Calu3 (cell line): ENCODE data around the gene GUF1. TPM values are rescaled to one million over a fixed set of nuclear protein-coding genes. Genes with fewer than 3 reads are reported as not detected.

Source experiments
- BruUV-seq: library from RNA; stranded (reverse); fragments of 400-500 nt; replicated peaks from 2 replicates; lab custom pipeline; 2021; lab: Mats Ljungman, UMichigan
- CTCF ChIA-PET: fragments of 300-600 bp; sonication (Branson Sonifier 250); formaldehyde crosslinking; loops from one replicate; lab custom pipeline; 2022; ENCODE audit warnings: antibody characterized with exemption; lab: Charles Lee
- DNase-seq: peaks from one replicate; pipeline ENCODE4 v3.0.0; 2022
- H3K27ac Mint-ChIP-seq: one replicate; pipeline ENCODE4 v1.8.0; 2022; ENCODE audit warnings: mixed read lengths; ENCODE audit not compliant: unreplicated experiment
- H3K27me3 Mint-ChIP-seq: one replicate; pipeline ENCODE4 v1.8.0; 2022; ENCODE audit warnings: mixed read lengths; ENCODE audit not compliant: unreplicated experiment
- H3K36me3 Mint-ChIP-seq: one replicate; pipeline ENCODE4 v1.8.0; 2022; ENCODE audit warnings: mild to moderate bottlenecking, moderate library complexity, mixed read lengths; ENCODE audit not compliant: insufficient read depth, unreplicated experiment
- H3K4me1 Mint-ChIP-seq: one replicate; pipeline ENCODE4 v1.8.0; 2022; ENCODE audit warnings: mild to moderate bottlenecking, low read depth, mixed read lengths; ENCODE audit not compliant: unreplicated experiment
- H3K4me3 Mint-ChIP-seq: one replicate; pipeline ENCODE4 v1.8.0; 2022; ENCODE audit warnings: mild to moderate bottlenecking, low read depth, moderate library complexity, mixed read lengths; ENCODE audit not compliant: unreplicated experiment
- H3K9me3 Mint-ChIP-seq: one replicate; pipeline ENCODE4 v1.8.0; 2022; ENCODE audit warnings: low read depth, mixed read lengths; ENCODE audit not compliant: unreplicated experiment
- intact Hi-C: fragments of 100-400 bp; cut with micrococcal nuclease; formaldehyde crosslinking; loops from one replicate; pipeline ENCODE4 v1.10.0; 2022; ENCODE audit not compliant: unreplicated experiment
- total RNA-seq: library from RNA; stranded (reverse); gene quantifications from 2 replicates; pipeline ENCODE4 v1.2.3, GENCODE V29; 2022
- TF ChIP-seq, protein P1 (sequence below): fragments of 200-600 bp; IDR thresholded peaks from one replicate; pipeline ENCODE4 v1.8.0; 2022; ENCODE audit warnings: antibody characterized with exemption; ENCODE audit not compliant: unreplicated experiment

GUF1 gene
- total RNA-seq, 1 experiment from 2014 or later = 12.1 TPM

DNA sequence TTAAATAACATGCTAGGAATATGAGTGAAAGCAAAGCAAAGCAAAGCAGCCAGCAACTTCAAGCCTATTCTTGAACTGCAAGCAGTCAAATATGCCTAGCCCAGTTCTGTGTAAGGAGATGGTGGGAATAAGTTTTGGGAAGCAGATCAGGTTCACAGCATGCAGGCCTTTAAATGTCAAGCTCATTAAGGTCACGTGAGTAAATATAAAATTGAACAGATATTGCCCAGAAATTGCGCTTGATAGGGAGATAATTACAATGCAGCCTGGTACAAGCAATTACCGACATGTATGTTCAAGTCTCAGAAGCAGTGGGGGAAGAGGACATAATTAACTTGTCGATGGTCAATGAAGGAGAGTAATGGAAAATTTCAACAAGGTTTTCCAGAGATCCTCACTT lies 42.2 kb downstream of the GUF1 start:
- Mint-ChIP-seq H3K9me3 (no peaks in the 10 kb centered on the region), H3K4me1 (no peaks in the 10 kb centered on the region), H3K4me3 (no peak overlapping the region), H3K36me3 (peaks cover 2% of the 10 kb centered on the region), H3K27me3 (no peaks in the 10 kb centered on the region), H3K27ac (no peak overlapping the region)
- TF ChIP-seq, protein P1, sequence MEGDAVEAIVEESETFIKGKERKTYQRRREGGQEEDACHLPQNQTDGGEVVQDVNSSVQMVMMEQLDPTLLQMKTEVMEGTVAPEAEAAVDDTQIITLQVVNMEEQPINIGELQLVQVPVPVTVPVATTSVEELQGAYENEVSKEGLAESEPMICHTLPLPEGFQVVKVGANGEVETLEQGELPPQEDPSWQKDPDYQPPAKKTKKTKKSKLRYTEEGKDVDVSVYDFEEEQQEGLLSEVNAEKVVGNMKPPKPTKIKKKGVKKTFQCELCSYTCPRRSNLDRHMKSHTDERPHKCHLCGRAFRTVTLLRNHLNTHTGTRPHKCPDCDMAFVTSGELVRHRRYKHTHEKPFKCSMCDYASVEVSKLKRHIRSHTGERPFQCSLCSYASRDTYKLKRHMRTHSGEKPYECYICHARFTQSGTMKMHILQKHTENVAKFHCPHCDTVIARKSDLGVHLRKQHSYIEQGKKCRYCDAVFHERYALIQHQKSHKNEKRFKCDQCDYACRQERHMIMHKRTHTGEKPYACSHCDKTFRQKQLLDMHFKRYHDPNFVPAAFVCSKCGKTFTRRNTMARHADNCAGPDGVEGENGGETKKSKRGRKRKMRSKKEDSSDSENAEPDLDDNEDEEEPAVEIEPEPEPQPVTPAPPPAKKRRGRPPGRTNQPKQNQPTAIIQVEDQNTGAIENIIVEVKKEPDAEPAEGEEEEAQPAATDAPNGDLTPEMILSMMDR = no peak
- CTCF ChIA-PET = no interaction called here
- intact Hi-C loops = no loop called here
- no TSS peak for BruUV-seq
- DNase-seq = no peak

DNA sequence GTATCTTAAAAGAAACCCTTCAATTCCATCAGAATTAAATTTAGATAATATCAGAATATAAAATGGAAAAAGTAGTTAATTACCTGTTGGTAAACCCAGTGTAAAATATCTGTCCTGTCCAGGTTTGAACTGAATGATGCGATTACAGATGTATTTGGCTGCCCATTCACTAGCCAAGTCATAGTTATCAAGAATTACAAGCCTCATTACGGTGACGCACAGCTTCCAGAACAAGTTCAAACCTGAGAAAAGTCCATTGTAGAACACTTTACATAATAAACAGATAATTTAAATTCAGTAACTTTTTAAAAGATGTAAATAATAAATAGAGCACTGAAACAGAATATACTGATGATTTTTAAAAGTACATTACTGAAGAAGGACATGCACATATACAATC lies 43.8 kb downstream of the GUF1 start:
- H3K27me3 Mint-ChIP-seq = no peaks in the 10 kb centered on the region
- BruUV-seq = no TSS peak
- intact Hi-C loops = no loop called here
- TF ChIP-seq, protein P1 = no peak
- H3K9me3 Mint-ChIP-seq = no peaks in the 10 kb centered on the region
- no peak overlapping the region for H3K27ac Mint-ChIP-seq
- no peak for DNase-seq
- no peak overlapping the region for H3K4me3 Mint-ChIP-seq
- CTCF ChIA-PET = no interaction called here
- peaks cover 6% of the 10 kb centered on the region for H3K4me1 Mint-ChIP-seq
- H3K36me3 Mint-ChIP-seq = peaks cover 18% of the 10 kb centered on the region

DNA sequence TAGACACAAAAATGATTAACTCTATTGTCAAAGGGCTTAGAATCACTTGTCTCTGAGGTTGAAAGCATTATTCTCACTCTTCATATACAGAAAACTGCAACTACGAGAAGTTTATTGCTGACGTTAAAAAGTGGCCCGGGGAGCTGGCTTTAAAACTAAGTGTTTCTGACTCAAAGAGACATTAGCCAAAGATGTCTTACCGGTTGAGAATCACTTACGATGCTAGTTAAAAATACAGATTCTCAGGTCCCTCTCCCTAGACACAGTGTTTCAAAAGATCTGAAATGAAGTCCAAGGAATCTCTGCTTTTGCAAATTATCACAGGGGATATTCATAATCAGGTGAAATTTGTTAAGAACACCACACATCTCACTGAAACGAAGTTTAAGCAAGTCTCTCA lies 46.9 kb downstream of the GUF1 start:
- Mint-ChIP-seq H3K27me3 (no peaks in the 10 kb centered on the region), H3K9me3 (no peaks in the 10 kb centered on the region), H3K4me3 (peak overlapping the region; percentile 74), H3K27ac (peak overlapping the region; percentile 42), H3K36me3 (peaks cover 18% of the 10 kb centered on the region), H3K4me1 (peaks cover 9% of the 10 kb centered on the region)
- intact Hi-C loops = no loop called here
- DNase-seq = no peak
- CTCF ChIA-PET = no interaction called here
- TF ChIP-seq, protein P1 = no peak
- TSS peak; percentile 42 for BruUV-seq

DNA sequence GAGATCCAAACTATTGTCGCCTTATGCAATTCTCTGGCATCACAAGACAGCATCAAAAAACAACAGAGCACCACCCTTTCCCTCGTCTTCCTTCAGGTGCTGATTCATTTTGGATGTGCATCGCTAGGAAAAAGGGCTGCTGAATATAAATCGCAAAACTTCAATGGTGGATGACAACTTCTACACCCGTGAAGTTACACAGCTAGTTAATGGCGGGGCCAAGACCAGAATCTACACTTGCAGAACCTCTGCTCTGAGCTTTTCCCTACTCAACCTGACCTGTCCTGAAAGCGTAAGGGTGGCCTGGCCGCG lies 47.5 kb downstream of the GUF1 start:
- H3K27ac Mint-ChIP-seq = peak overlapping the region; percentile 42
- peak overlapping the region; percentile 74 for H3K4me3 Mint-ChIP-seq
- peaks cover 9% of the 10 kb centered on the region for H3K4me1 Mint-ChIP-seq
- BruUV-seq = no TSS peak
- DNase-seq = no peak
- H3K27me3 Mint-ChIP-seq = no peaks in the 10 kb centered on the region
- TF ChIP-seq, protein P1 = no peak
- CTCF ChIA-PET = no interaction called here
- peaks cover 18% of the 10 kb centered on the region for H3K36me3 Mint-ChIP-seq
- no peaks in the 10 kb centered on the region for H3K9me3 Mint-ChIP-seq
- intact Hi-C loops = no loop called here
